ENCODE measurements around the gene HPN. TPM values are rescaled to one million over a fixed set of nuclear protein-coding genes. Genes with fewer than 3 reads are reported as not detected.

The HPN gene
- total and polyA plus RNA-seq, 2 experiments from 2014 or later: 14.0 to 17.4 TPM

- peak overlapping the region; percentile 35 for H3K4me2 ChIP-seq
- 0 out of 2 replicates have a peak, but pooled peaks cover 4% of the 10 kb centered on the region for H3K9me2 ChIP-seq (ENCODE audit: insufficient read depth)
- no peak overlapping the region for H2AFZ ChIP-seq
- Mint-ChIP-seq H3K9me3 (0 out of 3 replicates have a peak, but pooled peaks cover 5% of the 10 kb centered on the region), H3K36me3 (ENCODE audit: low read depth) (no peaks in the 10 kb centered on the region; the same call in 2 of the 3 replicates), H3K27ac (peak overlapping the region; percentile 99), H3K4me1 (peaks cover 29% of the 10 kb centered on the region), H3K27me3 (ENCODE audit: insufficient read depth, low read depth, poor library complexity) (peaks cover 24% of the 10 kb centered on the region), H3K4me3 (peak overlapping the region; percentile 56)
- no peaks in the 10 kb centered on the region for H3K36me3 ChIP-seq (ENCODE audit: insufficient read depth)
- no peaks in the 10 kb centered on the region for H3K79me2 ChIP-seq (replicated peaks; ENCODE audit: insufficient read depth)
- no peaks in the 10 kb centered on the region for H4K20me1 ChIP-seq (replicated peaks; ENCODE audit: insufficient read depth)
- peak overlapping the region; percentile 8; the same call in 1 of the 2 replicates for H3K4me3 ChIP-seq
- H3K4me1 ChIP-seq (ENCODE audit: insufficient read depth): peaks cover 20% of the 10 kb centered on the region
- no peaks in the 10 kb centered on the region for H3K27me3 ChIP-seq (ENCODE audit: insufficient read depth)
- no peak for TF ChIP-seq CREB1 (CRISPR knock-in tag; IDR thresholded peaks at IDR 0.05; ENCODE audit: low read depth)
- TF ChIP-seq ZNF462 (CRISPR knock-in tag; IDR thresholded peaks at IDR 0.05): no peak
- no peak for TF ChIP-seq ZNF331 (CRISPR knock-in tag; IDR thresholded peaks at IDR 0.05; ENCODE audit: low read depth)
- TF ChIP-seq STAT1 (IDR thresholded peaks at IDR 0.05; ENCODE audit: unreplicated experiment): no peak
- no peak for TF ChIP-seq REST (IDR thresholded peaks at IDR 0.05; ENCODE audit: unreplicated experiment)
- no peak for TF ChIP-seq EZH2phosphoT487 (IDR thresholded peaks at IDR 0.05; ENCODE audit: unreplicated experiment)
- TF ChIP-seq ZNF114 (CRISPR knock-in tag; IDR thresholded peaks at IDR 0.05): no peak
- TF ChIP-seq EZH2 (IDR thresholded peaks at IDR 0.05; ENCODE audit: low read depth, unreplicated experiment): no peak
- no peak for TF ChIP-seq CTCF (conservative IDR thresholded peaks at IDR 0.05; ENCODE audit: low read depth in 2 of 2)
- no peak for TF ChIP-seq ETS1 (IDR thresholded peaks at IDR 0.05)
- no peak for TF ChIP-seq POLR2AphosphoS5 (IDR thresholded peaks at IDR 0.05; ENCODE audit: low read depth)
- TF ChIP-seq JUNB (IDR thresholded peaks at IDR 0.05; ENCODE audit: unreplicated experiment): no peak
- no peak for TF ChIP-seq NANOG (IDR thresholded peaks at IDR 0.05; ENCODE audit: borderline replicate concordance)
- ATAC-seq (peak; percentile 2; the same call in 2 of the 3 replicates), DNase-seq (ENCODE audit: low spot score) (no peak)
- H3F3A ChIP-seq (replicated peaks; ENCODE audit: low read depth): peaks cover 18% of the 10 kb centered on the region; the same call in 1 of the 2 replicates
- peak overlapping the region; percentile 96 for H3K27ac ChIP-seq (ENCODE audit: low read depth)
These were observed 27.6 kb downstream of the HPN start for GRCh38 chr19:35068941-35069634.

All from GM23338 (cell line).